Measurements from ENCODE around the gene CCL7. TPM values are rescaled to one million over a fixed set of nuclear protein-coding genes. Genes with fewer than 3 reads are reported as not detected.

Gene CCL7
- total RNA-seq, 2 experiments from 2014 or later, result not detected

DNA sequence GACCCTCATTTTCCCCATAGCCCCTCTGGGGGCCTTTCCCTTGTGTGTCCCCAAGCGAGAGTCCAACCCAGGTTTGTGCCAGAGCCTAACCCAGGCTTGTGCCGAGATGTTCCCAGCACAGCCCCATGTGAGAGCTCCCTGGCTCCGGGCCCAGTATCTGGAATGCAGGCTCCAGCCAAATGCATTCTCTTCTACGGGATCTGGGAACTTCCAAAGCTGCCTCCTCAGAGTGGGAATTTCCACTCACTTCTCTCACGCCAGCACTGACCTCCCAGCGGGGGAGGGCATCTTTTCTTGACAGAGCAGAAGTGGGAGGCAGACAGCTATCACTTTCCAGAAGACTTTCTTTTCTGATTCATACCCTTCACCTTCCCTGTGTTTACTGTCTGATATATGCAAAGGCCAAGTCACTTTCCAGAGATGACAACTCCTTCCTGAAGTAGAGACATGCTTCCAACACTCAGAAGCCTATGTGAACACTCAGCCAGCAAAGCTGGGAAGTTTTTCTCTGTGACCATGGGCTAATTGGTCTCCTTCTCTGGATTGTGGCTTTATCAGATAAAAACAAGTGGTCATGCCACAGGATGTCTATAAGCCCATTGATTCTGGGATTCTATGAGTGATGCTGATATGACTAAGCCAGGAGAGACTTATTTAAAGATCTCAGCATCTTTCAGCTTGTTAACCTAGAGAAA is 17.4 kb upstream of the CCL7 start:
- no peak overlapping the region for H3K4me3 Mint-ChIP-seq
- DNase-seq, result no peak
- H3K27me3 Mint-ChIP-seq, result peaks cover 41% of the 10 kb centered on the region
- no peak overlapping the region for H3K27ac Mint-ChIP-seq
- no peaks in the 10 kb centered on the region for H3K4me1 Mint-ChIP-seq
- H3K36me3 Mint-ChIP-seq (ENCODE audit: low read depth), result no peaks in the 10 kb centered on the region
- no peaks in the 10 kb centered on the region for H3K9me3 Mint-ChIP-seq
- POLR2A ChIA-PET, result no interaction called here
- CTCF ChIA-PET, result no interaction called here

DNA sequence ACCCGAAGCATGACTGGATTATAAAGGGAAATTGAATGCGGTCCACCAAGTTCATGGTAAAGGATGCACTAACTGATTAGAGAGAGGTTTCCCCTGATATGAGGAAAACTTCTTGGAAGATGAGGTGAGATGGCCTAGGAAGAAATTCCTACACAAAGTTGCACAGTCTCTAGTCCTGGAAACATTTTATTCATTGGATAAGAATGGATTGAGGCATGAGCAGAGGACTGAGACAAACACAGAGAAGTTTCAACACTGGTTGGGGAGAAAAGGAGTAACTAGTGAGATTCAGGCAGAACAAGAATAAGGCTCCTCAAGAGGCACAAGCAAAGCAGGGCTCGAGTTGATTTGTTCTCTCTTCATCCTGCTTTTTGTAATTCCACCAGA is 16.9 kb upstream of the CCL7 start:
- CTCF ChIA-PET, result no interaction called here
- peaks cover 42% of the 10 kb centered on the region for H3K27me3 Mint-ChIP-seq
- H3K27ac Mint-ChIP-seq, result no peak overlapping the region
- DNase-seq, result no peak
- no peaks in the 10 kb centered on the region for H3K36me3 Mint-ChIP-seq (ENCODE audit: low read depth)
- POLR2A ChIA-PET, result no interaction called here
- H3K9me3 Mint-ChIP-seq, result no peaks in the 10 kb centered on the region
- no peak overlapping the region for H3K4me3 Mint-ChIP-seq
- H3K4me1 Mint-ChIP-seq, result no peaks in the 10 kb centered on the region

DNA sequence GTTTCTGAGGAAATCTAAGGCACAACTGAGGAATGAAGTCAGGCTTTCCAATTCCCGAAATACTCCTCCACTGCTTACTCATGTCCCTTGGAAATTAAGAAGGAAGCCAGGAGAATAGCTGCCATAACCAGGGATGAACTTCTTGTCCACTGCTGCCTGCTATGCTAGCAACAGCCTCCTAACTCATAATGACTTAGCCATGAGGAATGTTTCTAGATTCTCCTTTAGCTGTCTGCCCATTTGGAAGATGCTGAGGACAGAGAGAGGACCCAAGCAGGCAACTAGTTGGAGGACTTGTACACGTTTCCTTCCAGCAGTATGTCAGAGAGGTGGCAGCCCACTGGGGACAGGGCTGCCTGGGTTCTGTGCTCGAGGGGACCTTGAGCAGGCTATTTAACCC is 15.9 kb upstream of the CCL7 start:
- H3K27ac Mint-ChIP-seq, result no peak overlapping the region
- no peaks in the 10 kb centered on the region for H3K36me3 Mint-ChIP-seq (ENCODE audit: low read depth)
- no peaks in the 10 kb centered on the region for H3K4me1 Mint-ChIP-seq
- H3K9me3 Mint-ChIP-seq, result no peaks in the 10 kb centered on the region
- DNase-seq, result no peak
- CTCF ChIA-PET, result no interaction called here
- H3K4me3 Mint-ChIP-seq, result no peak overlapping the region
- H3K27me3 Mint-ChIP-seq, result peaks cover 44% of the 10 kb centered on the region
- POLR2A ChIA-PET, result no interaction called here

DNA sequence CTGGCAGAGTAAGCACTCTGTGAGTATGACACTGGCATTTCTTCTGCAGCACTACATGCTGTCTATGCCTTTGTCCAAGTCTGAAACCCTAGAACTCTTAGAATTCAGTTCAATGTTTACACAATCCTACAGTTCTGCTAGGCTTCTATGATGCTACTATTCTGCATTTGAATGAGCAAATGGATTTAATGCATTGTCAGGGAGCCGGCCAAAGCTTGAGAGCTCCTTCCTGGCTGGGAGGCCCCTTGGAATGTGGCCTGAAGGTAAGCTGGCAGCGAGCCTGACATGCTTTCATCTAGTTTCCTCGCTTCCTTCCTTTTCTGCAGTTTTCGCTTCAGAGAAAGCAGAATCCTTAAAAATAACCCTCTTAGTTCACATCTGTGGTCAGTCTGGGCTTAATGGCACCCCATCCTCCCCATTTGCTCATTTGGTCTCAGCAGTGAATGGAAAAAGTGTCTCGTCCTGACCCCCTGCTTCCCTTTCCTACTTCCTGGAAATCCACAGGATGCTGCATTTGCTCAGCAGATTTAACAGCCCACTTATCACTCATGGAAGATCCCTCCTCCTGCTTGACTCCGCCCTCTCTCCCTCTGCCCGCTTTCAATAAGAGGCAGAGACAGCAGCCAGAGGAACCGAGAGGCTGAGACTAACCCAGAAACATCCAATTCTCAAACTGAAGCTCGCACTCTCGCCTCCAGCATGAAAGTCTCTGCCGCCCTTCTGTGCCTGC is 15.2 kb upstream of the CCL7 start, which contains the start of gene CCL2:
TSS of gene CCL2 (plus strand) at position 635 of the 730 bp plus-strand sequence. CDS start at position 700, 65 bp downstream.
- no peaks in the 10 kb centered on the region for H3K36me3 Mint-ChIP-seq (ENCODE audit: low read depth)
- H3K27me3 Mint-ChIP-seq, result peaks cover 46% of the 10 kb centered on the region
- peaks cover 5% of the 10 kb centered on the region for H3K4me1 Mint-ChIP-seq
- no peaks in the 10 kb centered on the region for H3K9me3 Mint-ChIP-seq
- no peak within 1 kb of the TSS for H3K27ac Mint-ChIP-seq
- DNase-seq, result no peak
- CTCF ChIA-PET, result no interaction called here
- POLR2A ChIA-PET, result no interaction called here
- no peak within 1 kb of the TSS for H3K4me3 Mint-ChIP-seq

DNA sequence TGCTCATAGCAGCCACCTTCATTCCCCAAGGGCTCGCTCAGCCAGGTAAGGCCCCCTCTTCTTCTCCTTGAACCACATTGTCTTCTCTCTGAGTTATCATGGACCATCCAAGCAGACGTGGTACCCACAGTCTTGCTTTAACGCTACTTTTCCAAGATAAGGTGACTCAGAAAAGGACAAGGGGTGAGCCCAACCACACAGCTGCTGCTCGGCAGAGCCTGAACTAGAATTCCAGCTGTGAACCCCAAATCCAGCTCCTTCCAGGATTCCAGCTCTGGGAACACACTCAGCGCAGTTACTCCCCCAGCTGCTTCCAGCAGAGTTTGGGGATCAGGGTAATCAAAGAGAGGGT is 14.7 kb upstream of the CCL7 start:
- no peaks in the 10 kb centered on the region for H3K36me3 Mint-ChIP-seq (ENCODE audit: low read depth)
- ChIA-PET POLR2A (no interaction called here), CTCF (no interaction called here)
- H3K4me1 Mint-ChIP-seq, result peaks cover 5% of the 10 kb centered on the region
- DNase-seq, result no peak
- H3K27ac Mint-ChIP-seq, result no peak overlapping the region
- no peak overlapping the region for H3K4me3 Mint-ChIP-seq
- no peaks in the 10 kb centered on the region for H3K9me3 Mint-ChIP-seq
- peaks cover 49% of the 10 kb centered on the region for H3K27me3 Mint-ChIP-seq

DNA sequence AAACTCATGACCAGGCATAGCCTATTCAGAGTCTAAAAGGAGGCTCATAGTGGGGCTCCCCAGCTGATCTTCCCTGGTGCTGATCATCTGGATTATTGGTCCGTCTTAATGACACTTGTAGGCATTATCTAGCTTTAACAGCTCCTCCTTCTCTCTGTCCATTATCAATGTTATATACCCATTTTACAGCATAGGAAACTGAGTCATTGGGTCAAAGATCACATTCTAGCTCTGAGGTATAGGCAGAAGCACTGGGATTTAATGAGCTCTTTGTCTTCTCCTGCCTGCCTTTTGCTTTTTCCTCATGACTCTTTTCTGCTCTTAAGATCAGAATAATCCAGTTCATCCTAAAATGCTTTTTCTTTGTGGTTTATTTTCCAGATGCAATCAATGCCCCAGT is 14.2 kb upstream of the CCL7 start:
- DNase-seq, result no peak
- Mint-ChIP-seq H3K9me3 (no peaks in the 10 kb centered on the region), H3K27me3 (peaks cover 54% of the 10 kb centered on the region), H3K4me3 (no peak overlapping the region), H3K4me1 (peaks cover 6% of the 10 kb centered on the region), H3K27ac (no peak overlapping the region), H3K36me3 (ENCODE audit: low read depth) (no peaks in the 10 kb centered on the region)
- ChIA-PET POLR2A (interaction anchor here (0.6 kb wide), 1 partner anchor 1790 kb away, joined by 3 read pairs; no protein-coding TSS in a partner anchor), CTCF (interaction anchor here (0.9 kb wide), 1 partner anchor 105 kb away, joined by 3 read pairs; no protein-coding TSS in a partner anchor)

DNA sequence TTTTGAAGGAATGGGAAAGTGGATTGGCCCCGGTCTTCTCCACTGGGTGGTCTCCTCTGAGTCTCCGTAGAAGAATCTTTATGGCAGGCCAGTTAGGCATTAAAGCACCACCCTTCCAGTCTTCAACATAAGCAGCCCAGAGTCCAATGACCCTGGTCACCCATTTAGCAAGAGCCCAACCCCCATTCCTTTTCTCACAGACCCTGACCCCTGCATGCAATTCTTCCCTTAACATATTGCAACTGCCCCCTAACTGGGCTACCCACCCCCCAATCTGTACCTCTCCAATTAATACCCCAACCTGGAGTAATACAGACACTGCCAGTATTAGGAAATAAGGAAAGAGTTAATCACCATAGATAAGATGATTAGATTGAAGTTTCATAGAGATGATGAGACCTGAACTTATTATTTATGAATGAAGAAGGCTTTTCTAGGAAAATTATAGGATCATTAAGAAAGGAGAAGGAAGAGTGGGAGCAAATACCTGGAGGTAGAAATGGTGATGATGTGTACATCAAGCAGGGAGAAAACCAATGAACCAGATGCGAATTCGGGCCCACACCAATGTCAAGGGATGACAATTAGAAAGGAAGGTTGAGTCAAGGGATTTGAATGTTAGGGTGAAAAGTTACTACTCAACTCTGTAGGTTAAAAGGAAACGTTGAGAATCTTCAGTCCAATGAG is 12.6 kb upstream of the CCL7 start:
- Mint-ChIP-seq H3K27me3 (peaks cover 59% of the 10 kb centered on the region), H3K9me3 (no peaks in the 10 kb centered on the region), H3K36me3 (ENCODE audit: low read depth) (no peaks in the 10 kb centered on the region), H3K27ac (no peak overlapping the region), H3K4me1 (peaks cover 18% of the 10 kb centered on the region), H3K4me3 (no peak overlapping the region)
- POLR2A ChIA-PET, result interaction anchor here (1.2 kb wide), 1 partner anchor 9 kb away, joined by 3 read pairs; no protein-coding TSS in a partner anchor
- CTCF ChIA-PET, result no interaction called here
- DNase-seq, result no peak

DNA sequence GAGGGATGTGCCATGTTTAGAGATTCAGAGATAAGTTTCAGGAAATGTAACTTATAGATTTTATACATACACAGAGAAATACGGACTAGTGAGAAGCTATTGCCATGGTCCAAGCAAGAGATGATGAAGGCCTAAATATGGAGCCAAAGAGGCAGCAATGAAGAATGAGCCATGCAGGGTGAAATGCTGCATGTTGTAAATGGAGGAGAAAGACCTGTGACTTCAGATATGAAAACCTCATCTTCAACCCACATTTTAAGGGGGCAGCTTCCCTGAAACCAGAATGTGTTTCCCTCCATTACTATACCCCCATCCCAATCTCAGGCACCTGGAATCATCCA is 12.1 kb upstream of the CCL7 start:
- no peaks in the 10 kb centered on the region for H3K9me3 Mint-ChIP-seq
- H3K36me3 Mint-ChIP-seq (ENCODE audit: low read depth), result no peaks in the 10 kb centered on the region
- H3K27me3 Mint-ChIP-seq, result peaks cover 56% of the 10 kb centered on the region
- ChIA-PET CTCF (no interaction called here), POLR2A (no interaction called here)
- no peak overlapping the region for H3K4me3 Mint-ChIP-seq
- peaks cover 18% of the 10 kb centered on the region for H3K4me1 Mint-ChIP-seq
- no peak overlapping the region for H3K27ac Mint-ChIP-seq
- DNase-seq, result no peak

DNA sequence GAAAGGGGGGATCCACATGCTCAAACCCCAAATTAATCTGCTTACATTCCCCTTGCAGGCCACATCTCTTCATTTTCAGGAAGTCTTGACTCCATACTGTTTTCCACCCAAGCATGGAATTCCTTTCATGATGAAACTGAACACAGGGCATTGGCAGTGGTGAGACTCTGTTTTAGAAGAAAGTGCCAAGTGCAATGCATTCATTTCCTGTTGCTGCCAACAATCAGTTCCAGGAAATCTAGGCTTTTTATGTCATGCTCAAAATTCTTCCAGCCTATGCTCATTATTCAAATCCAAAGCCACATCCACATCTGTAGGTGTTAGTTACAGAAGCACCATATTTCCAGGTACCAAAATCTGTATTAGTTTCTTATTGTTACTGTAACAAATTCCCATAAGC is 10.9 kb upstream of the CCL7 start:
- no peaks in the 10 kb centered on the region for H3K36me3 Mint-ChIP-seq (ENCODE audit: low read depth)
- H3K27me3 Mint-ChIP-seq, result peaks cover 53% of the 10 kb centered on the region

DNA sequence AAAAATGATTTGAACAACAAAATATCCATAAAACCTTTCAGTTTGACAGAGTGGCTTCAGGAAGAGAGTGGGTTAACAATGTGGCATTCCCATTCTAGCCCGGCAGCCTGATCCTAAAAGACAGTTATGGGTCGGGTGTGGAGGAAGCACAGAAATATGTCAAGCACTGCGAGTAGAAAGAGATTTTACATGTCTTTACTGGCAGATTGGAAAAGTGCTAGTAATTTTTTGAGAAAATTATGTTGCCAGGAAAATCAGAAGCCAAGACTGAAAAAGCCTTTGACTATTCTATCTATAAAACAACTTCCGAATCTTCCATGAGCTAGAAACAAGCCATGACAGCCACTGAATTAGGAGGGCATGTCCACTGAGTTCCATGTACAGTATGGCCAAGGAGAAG is 9.2 kb upstream of the CCL7 start:
- CTCF ChIA-PET, result no interaction called here
- Mint-ChIP-seq H3K4me1 (peaks cover 18% of the 10 kb centered on the region), H3K27me3 (peaks cover 60% of the 10 kb centered on the region), H3K4me3 (no peak overlapping the region), H3K9me3 (no peaks in the 10 kb centered on the region), H3K36me3 (ENCODE audit: low read depth) (no peaks in the 10 kb centered on the region), H3K27ac (no peak overlapping the region)
- no peak for DNase-seq
- POLR2A ChIA-PET, result no interaction called here

More for the DNA sequence above, 10.9 kb upstream of the CCL7 start:
- Mint-ChIP-seq H3K27ac (no peak overlapping the region), H3K9me3 (no peaks in the 10 kb centered on the region), H3K4me3 (no peak overlapping the region), H3K4me1 (peaks cover 18% of the 10 kb centered on the region)
- CTCF ChIA-PET, result no interaction called here
- POLR2A ChIA-PET, result no interaction called here
- DNase-seq, result no peak

DNA sequence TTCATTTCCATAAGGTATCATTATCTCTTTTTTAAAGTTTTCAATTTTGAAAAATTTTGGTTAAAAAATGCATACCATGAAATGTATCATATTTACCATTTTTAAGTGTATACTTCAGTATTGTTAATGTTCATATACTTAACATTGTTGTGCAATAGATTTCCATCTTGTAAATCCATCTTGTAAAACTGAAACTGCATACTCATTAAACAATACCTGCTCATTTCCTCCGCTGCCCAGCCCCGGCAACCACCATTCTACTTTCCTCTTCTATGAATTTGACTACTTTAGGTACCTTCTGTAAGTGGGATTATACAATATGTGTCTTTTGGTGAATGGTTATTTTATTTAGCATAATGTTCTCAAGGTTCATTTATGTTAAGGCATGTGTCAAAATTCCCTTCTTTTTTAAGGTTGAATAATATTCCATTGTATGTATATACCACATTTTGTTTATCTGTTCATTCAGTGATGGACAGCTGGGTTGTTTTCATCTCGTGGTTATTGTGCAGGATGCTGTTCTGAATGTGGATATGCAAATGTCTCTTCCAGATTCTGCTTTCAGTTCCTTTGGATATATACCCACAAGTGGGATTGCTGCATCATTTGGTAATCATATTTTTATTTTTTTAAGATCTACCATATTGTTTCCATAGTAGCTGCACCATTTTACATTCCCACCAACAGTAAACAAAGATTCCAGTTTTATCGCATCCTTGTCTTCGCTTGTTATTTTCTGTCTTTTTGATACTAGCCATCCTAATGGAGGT is 8.3 kb upstream of the CCL7 start:
- H3K36me3 Mint-ChIP-seq (ENCODE audit: low read depth), result no peaks in the 10 kb centered on the region
- H3K4me3 Mint-ChIP-seq, result no peak overlapping the region
- H3K27me3 Mint-ChIP-seq, result peaks cover 63% of the 10 kb centered on the region
- H3K4me1 Mint-ChIP-seq, result peaks cover 18% of the 10 kb centered on the region
- no peak overlapping the region for H3K27ac Mint-ChIP-seq
- peak; percentile 37 for DNase-seq
- H3K9me3 Mint-ChIP-seq, result no peaks in the 10 kb centered on the region
- ChIA-PET POLR2A (no interaction called here), CTCF (no interaction called here)

DNA sequence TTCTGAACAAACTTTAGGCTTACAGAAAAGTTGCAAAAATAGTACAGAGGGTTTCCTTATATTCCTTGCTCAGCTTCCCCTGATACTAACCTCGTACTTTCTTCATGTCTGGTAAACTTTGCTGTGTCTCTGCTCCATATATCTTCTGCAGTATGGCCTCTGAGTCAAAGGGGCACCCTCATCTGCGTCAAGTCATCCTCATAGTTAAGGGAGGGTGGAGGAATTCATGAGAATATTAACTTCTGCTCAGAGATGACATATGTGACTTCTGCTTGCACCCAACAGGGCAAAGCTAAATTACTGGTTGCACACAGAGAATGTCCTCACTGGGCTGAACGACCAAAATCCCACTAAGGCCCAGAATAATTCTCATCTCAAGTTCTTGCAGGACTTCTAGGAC is 4.3 kb upstream of the CCL7 start:
- CTCF ChIA-PET, result interaction anchor here (1.2 kb wide), 1 partner anchor 95 kb away, joined by 3 read pairs; no protein-coding TSS in a partner anchor

DNA sequence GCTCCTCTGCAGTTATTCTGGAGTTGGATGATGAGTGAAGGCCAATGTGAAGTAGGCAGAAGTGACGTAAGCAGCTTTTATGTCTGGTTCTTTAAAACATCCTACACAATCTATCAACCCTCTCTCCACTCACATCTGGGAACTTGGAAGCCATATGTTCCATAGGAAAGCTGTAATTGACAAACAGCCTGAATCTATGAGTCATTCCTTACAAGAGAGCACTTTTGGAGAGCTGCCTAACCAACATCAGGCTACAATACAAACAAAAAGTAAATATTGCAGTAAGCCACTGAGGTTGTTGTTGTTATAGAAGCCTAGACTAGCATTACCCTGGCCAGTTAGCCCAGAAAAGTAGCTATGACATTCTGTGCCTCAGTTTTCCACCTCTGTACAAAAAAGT is 5.9 kb downstream of the CCL7 start:
- DNase-seq, result no peak
- CTCF ChIA-PET, result no interaction called here
- Mint-ChIP-seq H3K4me1 (no peaks in the 10 kb centered on the region), H3K27ac (no peak overlapping the region), H3K27me3 (peaks cover 58% of the 10 kb centered on the region), H3K4me3 (no peak overlapping the region), H3K36me3 (ENCODE audit: low read depth) (no peaks in the 10 kb centered on the region), H3K9me3 (no peaks in the 10 kb centered on the region)
- POLR2A ChIA-PET, result no interaction called here

More for the DNA sequence above, 4.3 kb upstream of the CCL7 start:
- Mint-ChIP-seq H3K9me3 (no peaks in the 10 kb centered on the region), H3K27me3 (peaks cover 51% of the 10 kb centered on the region), H3K4me3 (no peak overlapping the region), H3K36me3 (ENCODE audit: low read depth) (no peaks in the 10 kb centered on the region), H3K27ac (no peak overlapping the region), H3K4me1 (peaks cover 14% of the 10 kb centered on the region)
- POLR2A ChIA-PET, result interaction anchor here (1.2 kb wide), 1 partner anchor 9 kb away, joined by 3 read pairs; no protein-coding TSS in a partner anchor
- no peak for DNase-seq
